Measurements from ENCODE around the gene ARHGEF16. TPM values are rescaled to one million over a fixed set of nuclear protein-coding genes. Genes with fewer than 3 reads are reported as not detected.

The ARHGEF16 gene
- polyA plus RNA-seq, 1 of the 3 experiments (the other 2 are of a cell fraction) = 0.18 TPM

DNA sequence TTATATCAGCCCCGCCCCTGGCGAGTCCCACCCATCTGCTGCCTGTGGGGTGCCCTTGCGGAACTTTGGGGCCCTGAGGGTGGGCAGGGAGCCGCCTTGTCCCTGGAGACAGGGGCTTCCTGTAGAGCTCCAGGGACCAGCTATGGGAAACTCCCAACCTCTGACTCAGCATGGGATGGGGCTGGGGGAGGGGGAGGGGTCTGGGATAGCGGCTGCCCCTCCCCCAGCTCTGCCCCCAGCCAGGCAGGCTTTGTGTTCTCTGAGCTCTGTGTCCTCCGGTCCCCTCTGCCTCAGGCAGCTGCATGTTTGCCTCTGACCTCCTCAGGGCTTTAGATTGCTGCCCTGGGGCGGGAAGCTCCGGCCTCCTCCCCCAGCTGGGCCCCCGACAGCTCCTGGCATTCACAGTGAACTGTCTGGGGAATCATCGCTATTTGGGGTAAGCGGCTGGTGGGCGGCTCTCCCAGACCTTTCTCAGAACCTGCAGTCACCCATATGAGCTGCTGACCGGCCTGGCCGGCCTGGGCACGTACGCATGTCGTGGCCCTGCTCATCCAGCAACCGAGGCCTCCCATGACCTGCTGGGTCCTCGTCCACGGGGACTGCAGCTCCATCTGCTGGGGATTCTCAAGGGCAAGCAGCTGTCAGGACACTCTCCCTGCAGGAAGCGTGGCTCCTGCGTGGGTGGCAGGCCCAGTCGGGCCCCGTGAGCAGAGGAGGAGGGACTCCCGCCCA is 17.1 kb downstream of the ARHGEF16 start:
- ChIA-PET POLR2A (no interaction called here), CTCF (interaction anchor here (0.9 to 4.1 kb wide), 17 partner anchors 9 to 152 kb away, joined by 3 to 99 read pairs (median 5); partner anchors contain the start of genes ARHGEF16 and MEGF6)
- 54% methylated on average over 12 of the region's 25 CpGs for WGBS (ENCODE audit: low lambda C conversion rate)
- Histone ChIP-seq H3K9me3 (no peaks in the 10 kb centered on the region), H3K36me3 (replicated peaks in 1 of 2; ENCODE audit: control insufficient read depth in 1 of 2, insufficient read depth in 2 of 2, low read length in 1 of 2) (no peaks in the 10 kb centered on the region), H4K20me1 (ENCODE audit: insufficient read depth) (no peaks in the 10 kb centered on the region), H3F3A (replicated peaks; ENCODE audit: insufficient read depth) (no peaks in the 10 kb centered on the region), H3K4me3 (ENCODE audit: low read depth in 2 of 2, low read length in 1 of 2) (no peak overlapping the region), H3K27ac (ENCODE audit: low read depth in 2 of 2, low read length in 1 of 2) (no peak overlapping the region), H3K79me2 (ENCODE audit: insufficient read depth) (no peaks in the 10 kb centered on the region), H3K27me3 (ENCODE audit: insufficient read depth) (no peaks in the 10 kb centered on the region), H3K4me2 (no peak overlapping the region), H3K4me1 (ENCODE audit: control insufficient read depth in 1 of 2, insufficient read depth in 2 of 2, low read depth in 1 of 2, low read length in 1 of 2) (peaks cover 0 to 7% of the 10 kb centered on the region in 2 experiments; a peak in 2 of 4 replicates), H2AFZ (ENCODE audit: low read depth) (no peak overlapping the region), H3K9ac (no peak overlapping the region), H3K9me2 (no peaks in the 10 kb centered on the region)
- peak; percentile 73 for DNase-seq
- TF ChIP-seq, protein P1, sequence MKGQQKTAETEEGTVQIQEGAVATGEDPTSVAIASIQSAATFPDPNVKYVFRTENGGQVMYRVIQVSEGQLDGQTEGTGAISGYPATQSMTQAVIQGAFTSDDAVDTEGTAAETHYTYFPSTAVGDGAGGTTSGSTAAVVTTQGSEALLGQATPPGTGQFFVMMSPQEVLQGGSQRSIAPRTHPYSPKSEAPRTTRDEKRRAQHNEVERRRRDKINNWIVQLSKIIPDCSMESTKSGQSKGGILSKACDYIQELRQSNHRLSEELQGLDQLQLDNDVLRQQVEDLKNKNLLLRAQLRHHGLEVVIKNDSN (IDR thresholded peaks at IDR 0.05; ENCODE audit: borderline replicate concordance, low read depth) = no peak
- TF ChIP-seq SMC3 (IDR thresholded peaks at IDR 0.05; ENCODE audit: low read depth, low read length) (peak; percentile 43; the same call in 1 of the 2 replicates), CTCF (IDR thresholded peaks at IDR 0.05) (peak; percentile 28), REST (IDR thresholded peaks at IDR 0.05; ENCODE audit: low read depth, low read length) (no peak), FOSL2 (IDR thresholded peaks at IDR 0.05; ENCODE audit: borderline replicate concordance, low read depth) (no peak), RAD21 (IDR thresholded peaks at IDR 0.05; ENCODE audit: low read length) (peak; percentile 45), TAF1 (IDR thresholded peaks at IDR 0.05; ENCODE audit: borderline replicate concordance, low read depth, low read length) (no peak), TCF12 (IDR thresholded peaks at IDR 0.05) (no peak), MXI1 (IDR thresholded peaks at IDR 0.05; ENCODE audit: low read depth, low read length) (no peak)
- TF ChIP-seq, protein P2, sequence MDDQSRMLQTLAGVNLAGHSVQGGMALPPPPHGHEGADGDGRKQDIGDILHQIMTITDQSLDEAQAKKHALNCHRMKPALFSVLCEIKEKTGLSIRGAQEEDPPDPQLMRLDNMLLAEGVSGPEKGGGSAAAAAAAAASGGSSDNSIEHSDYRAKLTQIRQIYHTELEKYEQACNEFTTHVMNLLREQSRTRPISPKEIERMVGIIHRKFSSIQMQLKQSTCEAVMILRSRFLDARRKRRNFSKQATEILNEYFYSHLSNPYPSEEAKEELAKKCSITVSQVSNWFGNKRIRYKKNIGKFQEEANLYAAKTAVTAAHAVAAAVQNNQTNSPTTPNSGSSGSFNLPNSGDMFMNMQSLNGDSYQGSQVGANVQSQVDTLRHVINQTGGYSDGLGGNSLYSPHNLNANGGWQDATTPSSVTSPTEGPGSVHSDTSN (IDR thresholded peaks at IDR 0.05) = no peak

Measured in SK-N-SH (cell line).